ENCODE measurements around the gene KCNK16. TPM values are rescaled to one million over a fixed set of nuclear protein-coding genes. Genes with fewer than 3 reads are reported as not detected.

The KCNK16 gene
- total RNA-seq, 4 donors from 2014 or later: not detected

DNA sequence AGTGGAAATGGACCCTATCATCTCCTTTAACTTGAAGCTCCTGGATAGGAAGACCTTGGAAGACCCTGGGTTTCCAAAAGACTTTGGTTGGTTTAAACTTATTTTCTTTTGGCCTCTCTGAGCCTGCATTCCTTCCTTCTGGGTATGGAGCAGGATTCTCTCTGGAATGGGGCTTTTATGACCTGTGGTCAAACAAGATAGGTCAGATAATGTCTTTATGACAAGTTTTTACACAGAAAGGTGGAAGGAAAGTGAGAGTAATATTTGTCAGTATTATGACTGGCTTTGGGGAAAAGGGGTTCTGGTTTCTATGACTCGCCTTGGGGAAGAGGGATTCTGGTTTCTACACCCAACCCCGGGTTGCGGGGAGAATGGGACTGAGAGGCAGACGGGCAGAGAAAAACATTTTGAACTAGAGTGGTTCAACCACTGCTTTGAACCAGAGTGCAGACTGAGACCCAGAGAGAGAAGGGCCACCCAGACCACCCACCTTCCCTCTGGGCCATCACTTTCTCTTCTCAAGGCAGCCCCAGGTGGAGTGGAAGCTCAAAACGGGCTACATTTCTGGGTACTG lies 55.6 kb downstream of the KCNK16 start:
- DNase-seq (ENCODE audit: low spot score in 2 of 2): no peak
- intact Hi-C loops (cut with DNase I; ENCODE audit: low total_unique reads): no loop called here
- TF ChIP-seq CTCF (IDR thresholded peaks at IDR 0.05): no peak
- no peak for TF ChIP-seq POLR2A (IDR thresholded peaks at IDR 0.05)
- no peak overlapping the region for H3K4me3 ChIP-seq (ENCODE audit: low read depth, poor library complexity, severe bottlenecking)
- 87 to 89% methylated on average over 5 of the region's 5 CpGs for WGBS, 2 donors

DNA sequence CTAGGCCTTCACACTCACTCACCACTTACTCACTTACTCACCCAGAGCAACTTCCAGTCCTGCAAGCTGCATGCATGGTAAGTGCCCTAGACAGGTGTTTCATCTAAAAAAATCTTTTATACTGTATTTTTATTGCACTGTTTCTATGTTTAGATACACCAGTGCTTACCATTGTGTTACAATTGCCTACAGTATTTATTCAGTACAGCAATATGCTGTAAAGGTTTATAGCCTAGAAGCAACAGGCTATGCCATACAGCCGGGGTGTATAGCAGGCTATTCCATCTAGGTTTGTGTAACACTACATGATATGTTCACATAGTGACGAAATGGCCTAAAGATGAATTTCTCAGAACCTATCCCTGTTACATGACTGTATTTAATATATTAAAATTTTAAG lies 56.1 kb downstream of the KCNK16 start:
- DNase-seq (ENCODE audit: low spot score in 2 of 2): no peak
- TF ChIP-seq CTCF (IDR thresholded peaks at IDR 0.05) (no peak), POLR2A (IDR thresholded peaks at IDR 0.05) (no peak)
- no peak overlapping the region for H3K4me3 ChIP-seq (ENCODE audit: low read depth, poor library complexity, severe bottlenecking)
- intact Hi-C loops (cut with DNase I; ENCODE audit: low total_unique reads): no loop called here
- 88 to 94% methylated on average over 2 of the region's 2 CpGs for WGBS, 2 donors

Other genes with a start within 250 kb of the KCNK16 start
- 10 to 100 TPM in 3 of 4 donors, 1 to 10 TPM in 1; 9.1 to 16.5 (median 15.1) TPM for gene SAYSD1, start 207.5 kb downstream of the KCNK16 start, total RNA-seq
- 100 to 1,000 TPM in 1 of 4 donors, 10 to 100 TPM in 3; 10.0 to 110 (median 49.7) TPM for gene KCNK5, start 93.2 kb downstream of the KCNK16 start, total RNA-seq
- gene KCNK17, start 8.3 kb downstream of the KCNK16 start, total RNA-seq: under 1 TPM in 1 of 4 donors, not detected in 3; 0.39 TPM

Measured in lower leg skin (tissue), 4 donors.